GM12878 (cell line): ENCODE measurements around the gene NEU1. TPM values are rescaled to one million over a fixed set of nuclear protein-coding genes. Genes with fewer than 3 reads are reported as not detected.

Source experiments
- ATAC-seq: fragments of 200-7000 bp; cut with Tn5 transposase; 3 replicates; pipeline ENCODE4 v1.9.1; 2020; ENCODE audit warnings: mild to moderate bottlenecking, moderate library complexity
- Bru-seq: library from RNA; stranded (reverse); fragments of 400-500 nt; gene quantifications from one replicate; lab custom pipeline; 2021; lab: Mats Ljungman, UMichigan
- BruChase-seq, 2 experiments: library from RNA; stranded (reverse); fragments of 400-500 nt; gene quantifications; one replicate each; lab custom pipeline; 2021; lab: Mats Ljungman, UMichigan
- BruUV-seq: library from RNA; stranded (reverse); fragments of 400-500 nt; replicated peaks from 2 replicates; lab custom pipeline; 2021; lab: Mats Ljungman, UMichigan
- CTCF ChIA-PET: fragments of 300-600 bp; sonication (Branson Sonifier 250); formaldehyde crosslinking; extraction: SDS; loops from one replicate; lab custom pipeline; 2021; ENCODE audit warnings: inconsistent platforms; lab: Yijun Ruan, JAX
- POLR2A ChIA-PET: fragments of 350-600 bp; formaldehyde crosslinking; extraction: SDS; loops from one replicate; lab custom pipeline; 2021; ENCODE audit warnings: inconsistent platforms; lab: Charles Lee
- RAD21 ChIA-PET: fragments of 300-600 bp; sonication (Branson Sonifier 250); formaldehyde crosslinking; loops from one replicate; lab custom pipeline; 2023; ENCODE audit warnings: antibody characterized with exemption; ENCODE audit not compliant: unreplicated experiment; lab: Charles Lee
- SMC1A ChIA-PET: fragments of 300-600 bp; sonication (Branson Sonifier 250); formaldehyde crosslinking; loops from one replicate; lab custom pipeline; 2023; ENCODE audit not compliant: unreplicated experiment, uncharacterized antibody; lab: Charles Lee
- DNase-seq: peaks from one replicate; pipeline ENCODE4 v3.0.0-alpha.2; 2011; ENCODE audit warnings: low read depth, low spot score
- FAIRE-seq: peaks from 3 replicates; lab custom pipeline; 2011; peaks lifted over from hg19 to GRCh38; lab: Jason Lieb, UNC
- H2AFZ ChIP-seq: 2 replicates; pipeline ENCODE4 v1.6.0; 2011; ENCODE audit warnings: low read depth, low read length, control low read depth; ENCODE audit not compliant: control insufficient read depth
- H3K27ac ChIP-seq: 2 replicates; pipeline ENCODE4 v1.5.1; 2011; ENCODE audit warnings: control low read depth; ENCODE audit not compliant: control insufficient read depth, insufficient read depth
- H3K27me3 ChIP-seq, 2 experiments: replicated peaks in 1 of 2; 2 replicates each; pipeline versions ENCODE4 v1.6.0 to v1.6.1; 2011; ENCODE audit warnings: low read length in 1 of 2; ENCODE audit not compliant: control insufficient read depth in 2 of 2, insufficient read depth in 2 of 2
- H3K36me3 ChIP-seq, 2 experiments: 2 replicates each; pipeline ENCODE4 v1.5.1; 2011; ENCODE audit warnings: low read length in 1 of 2; ENCODE audit not compliant: control insufficient read depth in 2 of 2, insufficient read depth in 2 of 2
- H3K4me1 ChIP-seq: 2 replicates; pipeline ENCODE4 v1.6.1; 2011; ENCODE audit warnings: mild to moderate bottlenecking, low read length, moderate library complexity, mixed read lengths; ENCODE audit not compliant: control insufficient read depth, insufficient read depth
- H3K4me2 ChIP-seq: 2 replicates; pipeline ENCODE4 v1.6.0; 2011; ENCODE audit warnings: control low read depth; ENCODE audit not compliant: control insufficient read depth, insufficient read depth
- H3K4me3 ChIP-seq: fragments of 200-600 bp; sonication (generic); 2 replicates; pipeline ENCODE4 v1.5.1; 2016
- H3K79me2 ChIP-seq: 2 replicates; pipeline ENCODE4 v1.6.0; 2011; ENCODE audit warnings: low read length; ENCODE audit not compliant: control insufficient read depth, insufficient read depth
- H3K9ac ChIP-seq: 2 replicates; pipeline ENCODE4 v1.8.0; 2011; ENCODE audit warnings: low read length, control low read depth, mixed read lengths; ENCODE audit not compliant: control insufficient read depth, insufficient read depth
- H3K9me3 ChIP-seq: replicated peaks from 3 replicates; pipeline ENCODE4 v1.5.1; 2011; ENCODE audit warnings: mild to moderate bottlenecking, low read length; ENCODE audit not compliant: control insufficient read depth, insufficient read depth
- H4K20me1 ChIP-seq: 2 replicates; pipeline ENCODE4 v1.6.0; 2011; ENCODE audit not compliant: control insufficient read depth, insufficient read depth
- ATF7 ChIP-seq: fragments of 450-650 bp; IDR thresholded peaks from 2 replicates; pipeline ENCODE4 v1.6.1; 2016; ENCODE audit warnings: low read depth, mild to moderate bottlenecking
- CBX5 ChIP-seq: sonication (generic); IDR thresholded peaks from 2 replicates; pipeline ENCODE4 v1.6.1; 2016; ENCODE audit warnings: low read depth, moderate library complexity, mild to moderate bottlenecking, inconsistent platforms
- ETV6 ChIP-seq, 2 experiments: fragments of 450-650 bp in 1 of 2; IDR thresholded peaks in 1 of 2; conservative IDR thresholded peaks in 1 of 2; 2 replicates each; pipeline ENCODE4 v1.6.1; 2014; ENCODE audit warnings: antibody characterized with exemption in 1 of 2, borderline replicate concordance in 1 of 2, low read depth in 1 of 2, mild to moderate bottlenecking in 1 of 2, moderate library complexity in 1 of 2
- HDAC6 ChIP-seq: fragments of 200-600 bp; sonication (generic); IDR thresholded peaks from one replicate; pipeline ENCODE4 v1.8.0; 2017; ENCODE audit warnings: antibody characterized with exemption; ENCODE audit not compliant: unreplicated experiment
- NBN ChIP-seq: fragments of 450-650 bp; IDR thresholded peaks from 2 replicates; pipeline ENCODE4 v1.6.1; 2016
- NFIC ChIP-seq: IDR thresholded peaks from 2 replicates; pipeline ENCODE4 v1.6.1; 2012; ENCODE audit warnings: low read depth, mild to moderate bottlenecking, inconsistent platforms, low read length, moderate library complexity
- NR2C1 ChIP-seq: fragments of 450-650 bp; IDR thresholded peaks from 2 replicates; pipeline ENCODE4 v1.6.1; 2017; ENCODE audit warnings: antibody characterized with exemption, mild to moderate bottlenecking, moderate library complexity
- WRNIP1 ChIP-seq: IDR thresholded peaks from 2 replicates; pipeline ENCODE4 v1.6.1; 2011; ENCODE audit warnings: low read depth, low read length, improper control_type of control experiment, borderline replicate concordance
- WGBS: methylation state at CpG from one replicate; pipeline ENCODE4 v1.1.6; 2016; ENCODE audit warnings: low lambda C conversion rate; ENCODE audit not compliant: insufficient replicate concordance, insufficient coverage; ENCODE audit errors: missing lambda C conversion rate; 5-methylcytosine and 5-hydroxymethylcytosine counted together
- in situ Hi-C: fragments of 300-500 bp; cut with MboI; formaldehyde crosslinking; loops from 9 replicates; pipeline ENCODE4 v1.14.3; 2018; ENCODE audit warnings: mixed read lengths
- intact Hi-C: fragments of 100-400 bp; cut with micrococcal nuclease; formaldehyde crosslinking; loops from one replicate; pipeline ENCODE4 v1.14.2; 2022; ENCODE audit not compliant: unreplicated experiment
- long read RNA-seq, 2 experiments: library from polyadenylated mRNA; unstranded; transcript quantifications; one replicate each; pipeline ENCODE4 v2.0.0, GENCODE V29; 2019 to 2020
- polyA minus RNA-seq, 3 experiments: library from RNA; depleted of rRNA, polyadenylated mRNA; stranded (reverse); fragments of >200 nt; gene quantifications; 2 replicates each; pipeline ENCODE4 v1.2.3, GENCODE V29; 2011
- polyA plus RNA-seq, 11 experiments: library from polyadenylated mRNA; depleted of rRNA in 4 of 11; unstranded in 6 of 11; stranded (reverse) in 5 of 11; fragments of >200 nt; fragmentation: Nextera tagmentation in 4 of 11; fragmentation: Illumina TruSeq in 1 of 11; extraction: Ambion mirVana in 4 of 11; extraction: Trizol in 1 of 11; gene quantifications; 1 replicate in 1 of 11; 2 replicates in 10 of 11; pipeline versions ENCODE4 v1.2.1 to v1.2.3, GENCODE V29; 2011 to 2016; ENCODE audit warnings: inconsistent platforms in 2 of 11, missing spikeins in 2 of 11, low read depth in 1 of 11
- total RNA-seq, 4 experiments: library from RNA; depleted of rRNA in 3 of 4; stranded (reverse); fragments of >200 nt in 3 of 4; fragmentation: Illumina TruSeq in 1 of 4; extraction: Trizol in 1 of 4; gene quantifications; 2 replicates each; pipeline versions ENCODE4 v1.2.1 to v1.2.3, GENCODE V29; 2013 to 2021
- TF ChIP-seq, protein P1 (sequence below): IDR thresholded peaks from 2 replicates; pipeline ENCODE4 v1.6.1; 2012; ENCODE audit warnings: mild to moderate bottlenecking, low read depth, low read length

Gene NEU1
- 19.6 and 19.9 TPM in 2 replicates for total RNA-seq (2013; cell fraction: nucleolus; rRNA removed)
- total RNA-seq (2014; rRNA removed) (24.6 and 26.9 TPM in 2 replicates), total RNA-seq (2014; rRNA removed; fragmentation: Illumina TruSeq; extraction: Trizol) (18.8 and 20.3 TPM in 2 replicates), total RNA-seq (2021) (22.5 and 22.7 TPM in 2 replicates), polyA plus RNA-seq (2011; rRNA removed) (13.0 and 22.4 TPM in 2 replicates), polyA plus RNA-seq (2014; fragmentation: Illumina TruSeq; extraction: Trizol) (16.3 and 21.5 TPM in 2 replicates), polyA plus RNA-seq (2014; fragmentation: Nextera tagmentation; extraction: Ambion mirVana) (10 to 100 TPM in 1 of 2 experiments, 1 to 10 TPM in 1; 7.2 to 12.5 TPM), polyA plus RNA-seq (2014; rRNA removed) (26.7 and 28.1 TPM in 2 replicates), polyA plus RNA-seq (2016; fragmentation: Nextera tagmentation; extraction: Ambion mirVana) (10 to 100 TPM; 18.5 to 21.8 TPM), polyA minus RNA-seq (2011; rRNA and poly(A)+ RNA removed) (17.0 and 28.1 TPM in 2 replicates), Bru-seq, nascent RNA (percentile 71 among the genes with signal in this experiment), BruChase-seq, experiment 1, labeled RNA remaining after a 6-hour chase (percentile 74 among the genes with signal in this experiment), BruChase-seq, experiment 2, labeled RNA remaining after a 2-hour chase (percentile 71 among the genes with signal in this experiment)
- polyA plus RNA-seq (2011; ENCODE audit: low read depth): 17.0 TPM
- polyA plus RNA-seq (2011; cell fraction: cytosol; rRNA removed): 31.4 and 33.5 TPM in 2 replicates
- polyA plus RNA-seq (2011; cell fraction: nucleus; rRNA removed): 16.9 and 20.6 TPM in 2 replicates
- 24.3 and 29.0 TPM in 2 replicates for polyA plus RNA-seq (2012)
- 4.1 and 7.6 TPM in 2 replicates for polyA minus RNA-seq (2011; cell fraction: cytosol; rRNA and poly(A)+ RNA removed)
- 7.3 and 8.6 TPM in 2 replicates for polyA minus RNA-seq (2011; cell fraction: nucleus; rRNA and poly(A)+ RNA removed)
- long read RNA-seq, experiment 1, transcript NEU1-206 (6 exons, 2,045 nt): major isoform, 20 of 23 reads
- long read RNA-seq, experiment 1, partial matches to known transcripts: 0 of 23 reads
- long read RNA-seq, experiment 1, other reads (novel, unspliced or antisense): 2 of 23 reads
- long read RNA-seq, experiment 2, transcript NEU1-206 (6 exons, 2,045 nt): major isoform, 43 of 49 reads
- long read RNA-seq, experiment 2, partial matches to known transcripts: 4 of 49 reads
- long read RNA-seq, experiment 2, other reads (novel, unspliced or antisense): 2 of 49 reads

DNA sequence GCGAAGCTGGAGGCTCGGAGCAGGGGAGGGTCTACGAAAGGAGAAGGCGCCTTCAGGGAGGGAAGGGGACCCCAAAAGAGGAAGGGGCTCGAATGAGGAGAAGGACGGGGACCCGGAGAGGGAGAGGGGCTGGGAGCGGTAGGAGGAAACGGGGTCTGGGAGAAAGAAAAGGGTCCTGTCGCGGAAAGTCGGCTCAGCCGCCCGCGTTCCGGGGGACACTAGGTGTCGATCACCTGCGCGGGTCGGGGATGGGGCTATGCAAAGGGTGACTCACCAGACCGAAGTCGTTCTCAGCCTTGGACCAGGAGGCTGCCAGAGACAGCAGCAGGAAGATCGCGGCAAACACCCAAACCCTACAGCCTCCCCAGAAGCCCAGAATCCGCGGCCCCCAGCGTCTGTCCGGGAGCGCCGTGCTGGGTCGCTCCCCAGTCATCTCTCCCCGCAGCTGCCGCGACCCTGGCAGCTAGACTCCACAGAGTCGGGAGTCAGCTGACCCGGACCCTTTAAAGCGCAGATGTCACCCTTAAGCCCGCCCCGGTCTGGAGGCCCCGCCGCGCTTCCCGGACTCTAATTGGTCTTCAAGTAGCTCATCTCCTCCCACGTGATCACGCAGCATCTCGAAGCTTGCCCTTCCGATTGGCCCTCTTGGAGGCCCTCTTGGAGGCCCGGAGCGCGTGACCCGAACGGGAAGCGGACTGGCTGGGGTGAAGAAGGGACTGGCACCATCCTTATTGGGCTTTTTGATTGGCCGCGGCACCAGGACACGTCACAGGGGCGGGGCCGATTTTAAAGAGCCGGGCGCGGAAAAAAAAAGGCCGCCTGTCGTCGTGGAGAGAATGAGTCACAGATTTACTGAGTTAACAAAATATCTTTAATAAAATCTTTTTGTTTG, at the start of gene NEU1:
TSS of gene NEU1 (minus strand) at position 478 of the 892 bp plus-strand sequence. CDS start at position 433, 45 bp downstream.
- ChIA-PET CTCF (interaction anchor here (0.6 to 2.3 kb wide), 10 partner anchors 18 to 93 kb away, joined by 3 to 17 read pairs (median 4); partner anchors contain the start of gene LSM2), SMC1A (interaction anchor here (0.6 to 2.9 kb wide), 15 partner anchors 9 to 313 kb away, joined by 3 to 24 read pairs (median 4); partner anchors contain the start of gene VARS1), RAD21 (interaction anchor here (0.6 to 1.7 kb wide), 27 partner anchors 23 to 323 kb away, joined by 3 to 10 read pairs (median 4); partner anchors contain the start of genes ABHD16A, C6orf47, DXO and HSPA1B), POLR2A (interaction anchor here (0.6 to 2.5 kb wide), 18 partner anchors 13 to 282 kb away, joined by 3 to 22 read pairs (median 4); partner anchors contain the start of genes ATF6B, HSPA1B, MSH5 and ZBTB12)
- intact Hi-C loops (loop anchor here (1.0 to 2.0 kb wide), 3 partner anchors 28 to 182 kb away; no protein-coding TSS in a partner anchor), in situ Hi-C loops (no loop called here)
- peaks cover 11% of the 10 kb centered on the region for H3K4me1 ChIP-seq
- ATAC-seq (peak; percentile 98), FAIRE-seq (peak; percentile 100), DNase-seq (peak; percentile 97)
- H3K4me3 ChIP-seq: peak within 1 kb of the TSS; percentile 94
- H3K36me3 ChIP-seq: peaks cover 0 to 3% of the 10 kb centered on the region in 2 experiments; a peak in 1 of 4 replicates
- H3K79me2 ChIP-seq: no peaks in the 10 kb centered on the region; the same call in 1 of the 2 replicates
- H3K9me3 ChIP-seq: no peaks in the 10 kb centered on the region
- WGBS: 2% methylated on average over 64 of the region's 64 CpGs
- no peaks in the 10 kb centered on the region for H3K27me3 ChIP-seq
- BruUV-seq: no TSS peak
- H4K20me1 ChIP-seq: no peaks in the 10 kb centered on the region
- peak within 1 kb of the TSS; percentile 98 for H2AFZ ChIP-seq
- peak within 1 kb of the TSS; percentile 63 for H3K27ac ChIP-seq
- peak within 1 kb of the TSS; percentile 73 for H3K9ac ChIP-seq
- H3K4me2 ChIP-seq: peak within 1 kb of the TSS; percentile 99
- TF ChIP-seq, protein P1, sequence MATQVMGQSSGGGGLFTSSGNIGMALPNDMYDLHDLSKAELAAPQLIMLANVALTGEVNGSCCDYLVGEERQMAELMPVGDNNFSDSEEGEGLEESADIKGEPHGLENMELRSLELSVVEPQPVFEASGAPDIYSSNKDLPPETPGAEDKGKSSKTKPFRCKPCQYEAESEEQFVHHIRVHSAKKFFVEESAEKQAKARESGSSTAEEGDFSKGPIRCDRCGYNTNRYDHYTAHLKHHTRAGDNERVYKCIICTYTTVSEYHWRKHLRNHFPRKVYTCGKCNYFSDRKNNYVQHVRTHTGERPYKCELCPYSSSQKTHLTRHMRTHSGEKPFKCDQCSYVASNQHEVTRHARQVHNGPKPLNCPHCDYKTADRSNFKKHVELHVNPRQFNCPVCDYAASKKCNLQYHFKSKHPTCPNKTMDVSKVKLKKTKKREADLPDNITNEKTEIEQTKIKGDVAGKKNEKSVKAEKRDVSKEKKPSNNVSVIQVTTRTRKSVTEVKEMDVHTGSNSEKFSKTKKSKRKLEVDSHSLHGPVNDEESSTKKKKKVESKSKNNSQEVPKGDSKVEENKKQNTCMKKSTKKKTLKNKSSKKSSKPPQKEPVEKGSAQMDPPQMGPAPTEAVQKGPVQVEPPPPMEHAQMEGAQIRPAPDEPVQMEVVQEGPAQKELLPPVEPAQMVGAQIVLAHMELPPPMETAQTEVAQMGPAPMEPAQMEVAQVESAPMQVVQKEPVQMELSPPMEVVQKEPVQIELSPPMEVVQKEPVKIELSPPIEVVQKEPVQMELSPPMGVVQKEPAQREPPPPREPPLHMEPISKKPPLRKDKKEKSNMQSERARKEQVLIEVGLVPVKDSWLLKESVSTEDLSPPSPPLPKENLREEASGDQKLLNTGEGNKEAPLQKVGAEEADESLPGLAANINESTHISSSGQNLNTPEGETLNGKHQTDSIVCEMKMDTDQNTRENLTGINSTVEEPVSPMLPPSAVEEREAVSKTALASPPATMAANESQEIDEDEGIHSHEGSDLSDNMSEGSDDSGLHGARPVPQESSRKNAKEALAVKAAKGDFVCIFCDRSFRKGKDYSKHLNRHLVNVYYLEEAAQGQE: no peak; the same call in 1 of the 2 replicates
- no peak for TF ChIP-seq HDAC6
- TF ChIP-seq ATF7: peak; percentile 88
- TF ChIP-seq ETV6 (conservative IDR thresholded peaks at IDR 0.05 in 1 of 2, IDR thresholded peaks at IDR 0.05 in 1 of 2; ENCODE audit: borderline replicate concordance in 1 of 2, low read depth in 1 of 2): no peak
- TF ChIP-seq NFIC: no peak
- no peak for TF ChIP-seq WRNIP1
- TF ChIP-seq CBX5: no peak
- peak; percentile 74 for TF ChIP-seq NR2C1
- 0 out of 2 replicates have a peak, but pooled peaks have one; percentile 59 for TF ChIP-seq NBN
